DMS53 treated with DMSO at 0.1 percent for 48 hours (cell line): ENCODE data around the gene MINK1.
"Not testable (repeated sequence)": the region's sequence is repeated elsewhere in the genome, so short reads cannot be mapped to it uniquely, and the experiment has no call there.

Source experiments
- DNase-seq: peaks from one replicate; lab custom pipeline; 2025; ENCODE audit not compliant: unreplicated experiment; lab: John Stamatoyannopoulos, UW

MINK1 gene

GRCh38 chr17:4897785-4898184, 64.6 kb downstream of the MINK1 start:
- DNase-seq: no peak

DNA sequence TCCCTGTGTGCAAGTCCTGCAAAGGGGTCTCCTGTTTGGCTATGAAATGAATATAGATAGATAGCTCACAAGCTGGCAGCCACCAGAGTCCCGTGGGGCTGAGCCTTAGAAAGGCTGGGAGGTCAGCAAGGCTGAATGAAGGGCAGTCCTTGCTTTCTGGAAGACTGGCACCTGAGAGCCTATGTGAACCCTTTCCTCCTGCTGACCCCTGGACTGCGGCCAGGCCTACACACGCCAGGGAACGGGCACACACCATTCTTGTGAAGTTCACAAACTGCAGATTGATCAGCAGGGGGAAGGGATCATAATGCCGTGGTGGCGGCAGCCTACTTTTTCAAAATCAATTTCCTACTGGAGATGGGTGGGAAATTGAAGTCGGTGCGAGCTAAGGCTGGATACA, 65.2 kb downstream of the MINK1 start:
- DNase-seq: no peak

- no peak for DNase-seq
Observed at GRCh38 chr17:4898927-4899326, 65.8 kb downstream of the MINK1 start.

GRCh38 chr17:4899341-4900230, 66.4 kb downstream of the MINK1 start, which contains the start of gene C17orf107:
TSS of gene C17orf107 (plus strand) at chr17:4899536. CDS start at chr17:4899763, 227 bp downstream.
- DNase-seq: peak; percentile 13

- no peak for DNase-seq
Observed at GRCh38 chr17:4900231-4901107, 67.3 kb downstream of the MINK1 start.

DNA sequence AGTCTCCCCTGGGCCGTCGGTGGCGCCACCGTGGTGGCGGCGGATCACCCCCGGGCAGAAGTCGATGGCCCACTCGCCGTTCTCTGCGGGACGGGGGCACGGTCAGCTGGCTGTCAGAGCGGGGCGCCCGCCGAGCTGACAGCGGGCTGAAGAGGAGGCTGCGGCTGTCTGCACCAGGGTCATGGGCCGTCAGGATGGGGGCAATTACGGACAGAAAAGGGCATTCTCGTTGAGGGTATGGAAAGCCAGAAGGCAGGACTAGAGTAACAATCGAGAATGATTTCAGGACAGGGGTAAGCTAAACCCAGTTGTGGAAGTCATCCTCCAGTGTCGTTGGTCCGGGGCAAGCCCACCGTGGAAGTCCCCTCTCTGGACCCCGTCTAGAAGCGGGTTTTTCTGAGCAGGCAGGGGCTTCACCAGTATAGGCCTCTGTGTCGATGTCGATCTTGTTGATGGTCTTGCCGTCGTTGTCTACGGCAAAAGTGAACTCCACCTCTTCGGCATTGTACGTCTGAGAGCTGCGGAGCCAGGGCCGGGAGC, 68.0 kb downstream of the MINK1 start:
- DNase-seq: no peak

DNA sequence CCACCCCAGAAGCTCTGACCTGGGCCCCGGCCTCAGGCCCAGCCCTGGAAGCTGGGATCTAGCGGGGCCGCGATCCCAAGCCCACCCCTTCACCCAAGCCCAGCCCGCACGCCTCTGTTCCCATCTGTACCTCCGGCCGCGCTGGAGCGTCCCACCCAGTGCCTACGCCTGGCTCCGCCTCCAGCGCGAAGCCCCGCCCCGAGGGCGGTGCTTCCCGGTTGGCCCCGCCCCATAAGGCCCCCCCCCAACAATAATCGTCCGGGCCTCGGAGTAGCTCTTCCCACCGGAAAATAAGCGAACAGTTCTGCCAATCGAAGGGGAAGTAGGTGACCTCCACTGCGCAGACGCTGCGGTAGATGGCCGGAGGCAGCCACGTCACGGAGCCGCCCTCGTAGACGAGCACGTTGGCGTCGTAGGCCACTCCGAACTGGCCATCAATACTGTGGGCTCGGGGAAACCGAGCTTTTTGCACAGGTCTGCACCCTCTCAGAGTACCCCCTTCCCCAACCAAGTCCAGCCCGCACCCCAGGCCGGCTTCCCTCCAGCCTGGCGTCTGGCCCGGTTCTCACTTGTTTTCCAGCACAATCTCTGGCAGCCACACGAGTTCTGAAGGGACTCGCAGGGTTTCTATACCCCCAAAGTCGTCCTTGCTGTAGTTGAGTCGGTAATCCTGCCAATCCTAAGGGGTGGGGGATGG, 68.7 kb downstream of the MINK1 start:
- no peak for DNase-seq

- DNase-seq: no peak
Observed at GRCh38 chr17:4902540-4902939, 69.4 kb downstream of the MINK1 start.

DNA sequence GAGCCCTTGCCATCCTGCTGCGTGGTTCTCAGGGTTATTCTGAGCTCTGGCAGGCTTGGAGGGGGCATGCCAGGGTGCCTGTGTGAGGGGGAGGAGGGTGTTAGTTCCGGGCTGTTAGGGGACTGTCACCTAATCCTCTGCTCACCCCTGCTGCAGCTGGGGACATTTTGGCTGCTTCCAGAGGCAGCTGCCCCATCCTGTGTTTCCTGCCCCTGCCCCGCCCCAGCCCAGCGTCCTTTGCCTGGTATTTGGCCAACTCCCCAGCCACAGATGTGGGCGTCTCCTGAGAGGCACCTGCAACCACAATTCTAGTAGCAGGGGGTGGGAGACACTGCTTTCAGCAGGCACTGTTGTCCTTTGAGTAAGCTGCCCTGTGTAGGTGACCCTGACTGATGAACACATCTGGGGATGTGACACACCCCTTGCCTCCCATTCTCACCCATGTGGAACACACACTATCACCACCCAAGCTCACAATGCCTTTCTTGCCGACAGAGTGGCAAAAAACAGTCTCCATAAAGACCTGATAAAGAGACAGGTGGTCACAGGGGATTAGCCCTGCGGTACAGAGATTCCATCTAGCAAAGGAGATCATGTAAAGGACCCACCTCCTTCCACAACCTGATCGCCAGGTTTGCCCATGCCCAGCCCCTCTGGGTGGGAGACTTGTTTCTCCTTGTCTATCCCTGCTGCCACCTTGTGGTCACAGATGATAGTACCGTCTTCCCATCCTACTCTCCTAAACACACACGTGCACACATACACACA, 70.1 kb downstream of the MINK1 start, which contains the start of gene CHRNE:
Gene CHRNE (minus strand): TSS at position 48 of the 768 bp plus-strand sequence. CDS start 35 bp downstream, at position 13.
- DNase-seq: peak; percentile 50

DNA sequence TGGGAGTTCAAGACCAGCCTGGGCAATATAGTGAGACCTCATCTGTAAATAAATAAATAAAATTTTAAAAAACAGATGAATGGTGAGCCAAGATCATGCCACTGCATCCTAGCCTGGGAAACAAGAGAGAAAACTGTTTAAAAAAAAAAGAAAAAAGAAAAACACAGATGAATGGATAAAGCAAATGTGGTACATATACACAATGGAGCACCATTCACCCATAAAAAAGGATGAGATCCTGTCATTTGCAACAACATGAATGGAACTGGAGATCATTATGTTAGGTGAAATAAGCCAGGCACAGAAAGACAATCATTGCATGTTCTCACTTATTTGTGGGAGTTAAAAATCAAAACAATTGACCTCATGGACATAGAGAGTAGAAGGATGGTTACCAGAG, 73.5 kb downstream of the MINK1 start:
- not testable (repeated sequence) for DNase-seq

- DNase-seq: no peak
Observed at GRCh38 chr17:4908301-4908700, 75.2 kb downstream of the MINK1 start.

GRCh38 chr17:4908711-4909496, 75.8 kb downstream of the MINK1 start:
- DNase-seq: peak; percentile 81

DNA sequence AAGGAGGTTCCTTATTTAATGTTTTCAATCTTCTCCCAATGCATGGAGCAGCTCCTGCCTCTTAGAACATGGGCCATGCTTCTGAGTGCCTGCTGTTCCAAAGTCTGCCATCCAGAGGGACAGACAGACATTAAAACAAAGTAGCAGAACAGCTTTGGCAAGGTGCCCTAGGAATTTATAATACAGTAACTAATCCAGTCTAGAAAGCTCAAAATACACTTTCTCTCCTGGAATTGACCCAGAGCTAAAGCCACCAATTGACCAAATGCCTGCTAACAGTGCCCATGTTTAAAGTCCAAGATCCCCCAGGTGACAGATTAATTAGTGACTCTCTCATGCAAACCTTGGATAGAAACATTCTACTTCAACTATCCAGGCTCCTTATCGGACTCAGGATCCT, 80.9 kb downstream of the MINK1 start:
- no peak for DNase-seq

DNA sequence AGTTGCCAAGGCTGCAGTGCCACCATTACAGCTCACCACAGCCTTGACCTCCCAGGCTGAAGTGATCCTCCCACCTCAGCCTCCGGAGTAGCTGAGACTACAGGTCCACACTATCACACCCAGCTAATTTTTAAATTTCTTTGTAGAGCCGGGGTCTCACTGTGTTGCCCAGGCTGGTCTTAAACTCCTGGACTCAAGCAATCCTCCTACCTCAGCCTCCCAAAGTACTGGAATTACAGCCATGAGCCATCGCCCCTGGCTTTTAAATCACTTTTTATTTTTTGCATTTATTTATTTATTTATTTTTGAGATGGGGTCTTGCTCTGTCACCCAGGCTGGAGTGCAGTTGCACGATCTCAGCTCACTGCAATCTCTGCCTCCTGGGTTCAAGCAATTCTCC, 81.4 kb downstream of the MINK1 start:
- DNase-seq: not testable (repeated sequence)

DNA sequence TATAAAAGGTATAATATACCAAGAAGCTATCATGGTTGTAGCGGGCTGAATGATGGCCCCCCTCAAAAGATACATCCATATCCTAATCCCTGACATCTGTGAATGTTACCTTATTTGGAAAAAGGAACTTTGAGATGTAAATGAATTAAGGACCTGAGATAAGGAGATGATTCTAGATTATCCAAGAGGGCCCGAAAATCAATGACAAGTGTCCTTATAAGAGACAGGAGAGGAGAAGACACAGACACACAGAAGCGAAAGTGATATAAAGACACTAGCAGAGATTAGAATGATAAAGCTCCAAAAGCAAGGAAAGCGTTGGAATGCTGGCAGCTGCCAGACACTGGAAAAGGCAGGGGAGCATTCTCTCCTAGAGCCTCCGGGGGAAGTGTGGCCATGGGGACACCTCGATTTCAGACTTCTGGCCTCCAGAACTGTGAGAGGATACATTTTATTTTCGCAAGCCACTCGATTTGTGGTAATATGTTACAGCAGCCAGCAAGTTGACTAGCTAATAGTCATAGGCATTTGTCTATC, 86.4 kb downstream of the MINK1 start:
- no peak for DNase-seq

- DNase-seq: no peak
Observed at GRCh38 chr17:4920351-4921048, 87.4 kb downstream of the MINK1 start.

GRCh38 chr17:4921320-4921719, 88.2 kb downstream of the MINK1 start:
- DNase-seq: no peak

DNA sequence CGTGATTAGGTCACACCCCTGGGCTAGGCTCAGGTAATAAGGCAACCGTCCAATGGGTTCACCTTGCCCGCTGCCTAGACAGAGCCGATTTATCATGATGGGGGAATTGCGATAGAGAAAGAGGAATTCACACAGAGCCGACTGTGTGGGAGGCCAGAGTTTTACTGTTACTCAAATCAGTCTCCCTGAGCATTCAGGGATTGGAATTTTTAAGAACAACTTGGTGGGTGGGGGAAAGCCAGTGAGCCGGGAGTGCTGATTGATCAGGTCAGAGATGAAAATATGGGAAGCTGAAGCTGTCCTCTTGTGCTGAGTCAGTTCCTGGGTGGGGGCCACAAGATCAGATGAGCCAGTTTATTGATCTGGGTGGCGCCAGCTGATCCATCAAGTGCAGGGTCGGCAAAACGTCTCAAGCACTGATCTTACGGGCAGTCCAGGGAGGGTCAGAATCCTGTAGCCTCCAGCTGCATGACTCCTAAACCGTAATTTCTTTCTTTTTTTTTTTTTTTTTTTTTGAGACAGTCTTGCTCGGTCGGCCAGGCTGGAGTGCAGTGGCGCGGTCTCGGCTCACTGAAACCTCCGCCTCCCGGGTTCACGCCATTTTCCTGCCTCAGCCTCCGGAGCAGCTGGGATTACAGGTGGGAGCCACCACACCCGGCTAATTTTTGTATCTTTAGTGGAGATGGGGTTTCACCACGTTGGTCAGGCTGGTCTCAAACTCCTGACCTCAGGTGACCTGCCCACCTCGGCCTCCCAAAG, 93.6 kb downstream of the MINK1 start:
- not testable (repeated sequence) for DNase-seq
